IMR-90 (cell line): ENCODE measurements around the gene ZNF280A. TPM values are rescaled to one million over a fixed set of nuclear protein-coding genes. Genes with fewer than 3 reads are reported as not detected.

Experiments
- ATAC-seq: fragments of 200-7000 bp; cut with Tn5 transposase; 2 replicates; pipeline ENCODE4 v1.9.1; 2020; ENCODE audit warnings: low read depth, mild to moderate bottlenecking, moderate library complexity
- BruUV-seq: library from RNA; stranded (reverse); fragments of 400-500 nt; replicated peaks from 2 replicates; lab custom pipeline; 2021; lab: Mats Ljungman, UMichigan
- CTCF ChIA-PET: fragments of 300-600 bp; formaldehyde crosslinking; extraction: SDS; loops from one replicate; lab custom pipeline; 2021; ENCODE audit warnings: antibody characterized with exemption; lab: Yijun Ruan, JAX
- POLR2A ChIA-PET: fragments of 300-600 bp; sonication (Branson Sonifier 250); formaldehyde crosslinking; loops from one replicate; lab custom pipeline; 2022; ENCODE audit warnings: antibody characterized with exemption; ENCODE audit not compliant: unreplicated experiment; lab: Charles Lee
- DNase-seq: peaks from one replicate; pipeline ENCODE4 v3.0.0; 2013
- H2AFZ ChIP-seq: replicated peaks from 2 replicates; pipeline ENCODE3; 2013; ENCODE audit warnings: low read length, mild to moderate bottlenecking; ENCODE audit not compliant: poor library complexity
- H2AK5ac ChIP-seq: 2 replicates; pipeline ENCODE4 v1.6.1; 2013; ENCODE audit warnings: low read depth, low read length, inconsistent platforms
- H2AK9ac ChIP-seq: replicated peaks from 2 replicates; pipeline ENCODE3; 2013; ENCODE audit warnings: mild to moderate bottlenecking, low read depth, low read length, moderate library complexity; ENCODE audit not compliant: poor library complexity
- H2BK120ac ChIP-seq: 2 replicates; pipeline ENCODE4 v1.6.1; 2013; ENCODE audit warnings: low read depth, low read length, inconsistent platforms
- H2BK15ac ChIP-seq: 3 replicates; pipeline ENCODE4 v1.6.1; 2013; ENCODE audit warnings: low read depth, low read length, inconsistent platforms
- H2BK20ac ChIP-seq: 2 replicates; pipeline ENCODE4 v1.6.1; 2013; ENCODE audit warnings: low read depth, mild to moderate bottlenecking, inconsistent platforms, low read length, moderate library complexity
- H2BK5ac ChIP-seq: 2 replicates; pipeline ENCODE4 v1.6.1; 2013; ENCODE audit warnings: mild to moderate bottlenecking, low read depth, low read length, inconsistent platforms; ENCODE audit not compliant: poor library complexity, severe bottlenecking
- H3K14ac ChIP-seq: replicated peaks from 2 replicates; pipeline ENCODE4 v1.6.1; 2013; ENCODE audit warnings: low read depth, low read length, inconsistent platforms
- H3K18ac ChIP-seq: 2 replicates; pipeline ENCODE4 v1.6.1; 2013; ENCODE audit warnings: low read depth, low read length, control low read depth
- H3K23ac ChIP-seq: 2 replicates; pipeline ENCODE4 v1.6.1; 2013; ENCODE audit warnings: low read depth, low read length, inconsistent platforms
- H3K27ac ChIP-seq: 2 replicates; pipeline ENCODE4 v1.5.1; 2013; ENCODE audit warnings: mild to moderate bottlenecking, control low read depth, low read length; ENCODE audit not compliant: insufficient read depth
- H3K27me3 ChIP-seq: 2 replicates; pipeline ENCODE4 v1.6.1; 2013; ENCODE audit warnings: low read length; ENCODE audit not compliant: control insufficient read depth, insufficient read depth
- H3K36me3 ChIP-seq: 2 replicates; pipeline ENCODE4 v1.6.1; 2013; ENCODE audit warnings: low read length, mixed read lengths; ENCODE audit not compliant: control insufficient read depth, insufficient read depth
- H3K4ac ChIP-seq: 2 replicates; pipeline ENCODE4 v1.6.1; 2013; ENCODE audit warnings: low read depth, low read length, inconsistent platforms
- H3K4me1 ChIP-seq: 2 replicates; pipeline ENCODE4 v1.6.1; 2013; ENCODE audit warnings: low read length, mixed read lengths; ENCODE audit not compliant: control insufficient read depth, insufficient read depth
- H3K4me2 ChIP-seq: 2 replicates; pipeline ENCODE4 v1.6.1; 2013; ENCODE audit warnings: low read depth, mild to moderate bottlenecking, control low read depth, low read length, moderate library complexity
- H3K4me3 ChIP-seq: 2 replicates; pipeline ENCODE4 v1.5.1; 2013; ENCODE audit warnings: low read depth, mild to moderate bottlenecking, control low read depth, low read length, moderate library complexity; ENCODE audit not compliant: insufficient read depth
- H3K56ac ChIP-seq: 2 replicates; pipeline ENCODE4 v1.6.1; 2013; ENCODE audit warnings: low read length, inconsistent platforms; ENCODE audit not compliant: insufficient read depth; ENCODE audit errors: extremely low read depth
- H3K79me1 ChIP-seq, 2 experiments: 2 replicates each; pipeline ENCODE4 v1.6.1; 2013; ENCODE audit warnings: low read length in 2 of 2, inconsistent platforms in 1 of 2, low read depth in 1 of 2
- H3K9ac ChIP-seq: 2 replicates; pipeline ENCODE4 v1.6.1; 2013; ENCODE audit warnings: low read depth, low read length, control low read depth
- H3K9me1 ChIP-seq: 2 replicates; pipeline ENCODE4 v1.6.1; 2013; ENCODE audit warnings: low read length, inconsistent platforms; ENCODE audit not compliant: insufficient read depth
- H3K9me3 ChIP-seq: 2 replicates; pipeline ENCODE4 v1.6.1; 2013; ENCODE audit warnings: low read length; ENCODE audit not compliant: control insufficient read depth, insufficient read depth
- H4K20me1 ChIP-seq: 2 replicates; pipeline ENCODE4 v1.6.1; 2013; ENCODE audit warnings: low read length, inconsistent platforms; ENCODE audit not compliant: insufficient read depth
- H4K5ac ChIP-seq: 2 replicates; pipeline ENCODE4 v1.6.1; 2013; ENCODE audit warnings: mild to moderate bottlenecking, low read depth, low read length, control low read depth
- H4K8ac ChIP-seq, 2 experiments: 2 replicates each; pipeline ENCODE4 v1.6.1; 2013; ENCODE audit warnings: low read depth in 2 of 2, low read length in 2 of 2, control low read depth in 1 of 2, inconsistent platforms in 1 of 2
- H4K91ac ChIP-seq: 2 replicates; pipeline ENCODE4 v1.6.1; 2013; ENCODE audit warnings: low read depth, low read length, inconsistent platforms; ENCODE audit not compliant: insufficient read depth
- BHLHE40 ChIP-seq: fragments of 150-350 bp; IDR thresholded peaks from 2 replicates; pipeline ENCODE4 v1.6.1; 2016; ENCODE audit warnings: mild to moderate bottlenecking, low read depth, low read length
- ELK1 ChIP-seq: fragments of 150-350 bp; IDR thresholded peaks from 2 replicates; pipeline ENCODE4 v1.6.1; 2016; ENCODE audit warnings: low read depth, mild to moderate bottlenecking, low read length, moderate library complexity, borderline replicate concordance
- FOS ChIP-seq: fragments of 150-350 bp; IDR thresholded peaks from 2 replicates; pipeline ENCODE4 v1.6.1; 2016; ENCODE audit warnings: low read depth, low read length
- MXI1 ChIP-seq: IDR thresholded peaks from 2 replicates; pipeline ENCODE4 v1.6.1; 2012; ENCODE audit warnings: low read depth, mild to moderate bottlenecking, low read length, moderate library complexity, borderline replicate concordance
- POLR2A ChIP-seq: IDR thresholded peaks from 2 replicates; pipeline ENCODE4 v1.6.1; 2012; ENCODE audit warnings: mild to moderate bottlenecking, low read depth, low read length
- SMC3 ChIP-seq: fragments of 150-350 bp; IDR thresholded peaks from 2 replicates; pipeline ENCODE4 v1.6.1; 2016; ENCODE audit warnings: low read depth, mild to moderate bottlenecking, antibody characterized with exemption, low read length, moderate library complexity
- USF2 ChIP-seq: fragments of 150-350 bp; IDR thresholded peaks from 2 replicates; pipeline ENCODE4 v1.6.1; 2017; ENCODE audit warnings: mild to moderate bottlenecking, antibody characterized with exemption, low read length, low read depth
- WGBS, 2 experiments: methylation state at CpG; one replicate each; pipeline versions ENCODE4 v1.1.5 to v1.1.7; 2013; ENCODE audit warnings: missing lambda C conversion rate in 2 of 2; ENCODE audit not compliant: insufficient read length in 1 of 2; ENCODE audit errors: extremely low coverage in 2 of 2; 5-methylcytosine and 5-hydroxymethylcytosine counted together
- dilution Hi-C: fragments of 300-500 bp; cut with HindIII; formaldehyde crosslinking; loops from one replicate; pipeline ENCODE4 v1.14.3; 2018; ENCODE audit warnings: low sequenced_read_pairs; ENCODE audit not compliant: unreplicated experiment
- in situ Hi-C: fragments of 300-500 bp; cut with MboI; formaldehyde crosslinking; loops from 3 replicates; pipeline ENCODE4 v1.14.3; 2019; ENCODE audit warnings: low sequenced_read_pairs, inconsistent platforms, mixed read lengths
- intact Hi-C: fragments of 100-400 bp; cut with micrococcal nuclease; formaldehyde crosslinking; loops from 2 replicates; pipeline ENCODE4 v1.10.0; 2022
- polyA plus RNA-seq, 3 experiments: library from polyadenylated mRNA; depleted of rRNA; stranded (reverse); fragments of >200 nt; gene quantifications; 2 replicates each; pipeline ENCODE4 v1.2.3, GENCODE V29; 2012; ENCODE audit warnings: low replicate concordance in 1 of 3
- total RNA-seq: library from RNA; depleted of rRNA; stranded (reverse); fragments of >200 nt; gene quantifications from 2 replicates; pipeline ENCODE4 v1.2.3, GENCODE V29; 2012

The ZNF280A gene
- total and polyA plus RNA-seq, 2 of the 4 experiments (the other 2 are of a cell fraction) = not detected

- POLR2A ChIA-PET = no interaction called here
- Histone ChIP-seq H3K9me1 (no peaks in the 10 kb centered on the region), H2BK5ac (no peak overlapping the region), H3K79me1 (no peaks in the 10 kb centered on the region), H2BK120ac (no peak overlapping the region), H2BK15ac (no peak overlapping the region), H2AK5ac (no peak overlapping the region), H3K36me3 (no peaks in the 10 kb centered on the region), H4K91ac (no peak overlapping the region), H3K14ac (no peak overlapping the region), H4K8ac (no peak overlapping the region), H2BK20ac (no peak overlapping the region), H3K23ac (no peak overlapping the region), H2AK9ac (no peak overlapping the region), H3K4me3 (no peak overlapping the region), H3K4ac (no peak overlapping the region), H3K4me2 (no peak overlapping the region), H2AFZ (no peak overlapping the region), H4K20me1 (no peaks in the 10 kb centered on the region), H3K56ac (no peak overlapping the region), H3K27ac (no peak overlapping the region), H3K9ac (no peak overlapping the region), H3K18ac (no peak overlapping the region), H3K9me3 (no peaks in the 10 kb centered on the region), H3K4me1 (no peaks in the 10 kb centered on the region), H3K27me3 (peaks cover 12% of the 10 kb centered on the region), H4K5ac (no peak overlapping the region)
- TF ChIP-seq SMC3 = no peak
- no peak for TF ChIP-seq FOS
- TF ChIP-seq POLR2A = no peak
- TF ChIP-seq USF2 = no peak
- no peak for TF ChIP-seq ELK1
- TF ChIP-seq BHLHE40 = no peak
- TF ChIP-seq MXI1 = no peak
- dilution Hi-C loops (no loop called here), in situ Hi-C loops (no loop called here), intact Hi-C loops (no loop called here)
- no peak for ATAC-seq
- no TSS peak for BruUV-seq
- CTCF ChIA-PET = no interaction called here
- DNase-seq = no peak
- no CpG with 5 or more reads among the region's 1 CpG for WGBS, 2 experiments
Measured at GRCh38 chr22:22553141-22553540, 33.1 kb upstream of the ZNF280A start.
